B cell (primary cell): Measurements from ENCODE around the gene DPP10.

ENCODE experiments used
- EZH2 ChIP-seq: IDR thresholded peaks from 2 replicates; pipeline ENCODE4 v1.6.1; 2012; ENCODE audit warnings: borderline replicate concordance, low read depth, mild to moderate bottlenecking, moderate library complexity, low read length; ENCODE audit not compliant: insufficient read depth, poor library complexity, severe bottlenecking
- TF ChIP-seq, protein P1 (sequence below): fragments of 200-600 bp; IDR thresholded peaks from one replicate; pipeline ENCODE4 v1.8.0; 2022; ENCODE audit warnings: antibody characterized with exemption, mild to moderate bottlenecking

GRCh38 chr2:115122701-115123100 is 680.3 kb downstream of the DPP10 start:
- TF ChIP-seq, protein P1, sequence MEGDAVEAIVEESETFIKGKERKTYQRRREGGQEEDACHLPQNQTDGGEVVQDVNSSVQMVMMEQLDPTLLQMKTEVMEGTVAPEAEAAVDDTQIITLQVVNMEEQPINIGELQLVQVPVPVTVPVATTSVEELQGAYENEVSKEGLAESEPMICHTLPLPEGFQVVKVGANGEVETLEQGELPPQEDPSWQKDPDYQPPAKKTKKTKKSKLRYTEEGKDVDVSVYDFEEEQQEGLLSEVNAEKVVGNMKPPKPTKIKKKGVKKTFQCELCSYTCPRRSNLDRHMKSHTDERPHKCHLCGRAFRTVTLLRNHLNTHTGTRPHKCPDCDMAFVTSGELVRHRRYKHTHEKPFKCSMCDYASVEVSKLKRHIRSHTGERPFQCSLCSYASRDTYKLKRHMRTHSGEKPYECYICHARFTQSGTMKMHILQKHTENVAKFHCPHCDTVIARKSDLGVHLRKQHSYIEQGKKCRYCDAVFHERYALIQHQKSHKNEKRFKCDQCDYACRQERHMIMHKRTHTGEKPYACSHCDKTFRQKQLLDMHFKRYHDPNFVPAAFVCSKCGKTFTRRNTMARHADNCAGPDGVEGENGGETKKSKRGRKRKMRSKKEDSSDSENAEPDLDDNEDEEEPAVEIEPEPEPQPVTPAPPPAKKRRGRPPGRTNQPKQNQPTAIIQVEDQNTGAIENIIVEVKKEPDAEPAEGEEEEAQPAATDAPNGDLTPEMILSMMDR, result no peak
- no peak for TF ChIP-seq EZH2
